H1 (cell line): ENCODE measurements around the gene RAD50. TPM values are rescaled to one million over a fixed set of nuclear protein-coding genes. Genes with fewer than 3 reads are reported as not detected.

ENCODE experiments used
- HDAC2 ChIP-seq, 2 experiments: fragments of 300-600 bp in 1 of 2; sonication (generic) in 1 of 2; IDR thresholded peaks; 2 replicates each; pipeline ENCODE4 v1.6.1; 2011 to 2012; ENCODE audit warnings: low read depth in 2 of 2, low read length in 2 of 2, mild to moderate bottlenecking in 2 of 2, moderate library complexity in 2 of 2, borderline replicate concordance in 1 of 2, inconsistent platforms in 1 of 2
- POU5F1 ChIP-seq: IDR thresholded peaks from 2 replicates; pipeline ENCODE4 v1.6.1; 2011; ENCODE audit warnings: low read depth, mild to moderate bottlenecking, low read length, moderate library complexity
- polyA plus RNA-seq, 7 experiments: library from polyadenylated mRNA; depleted of rRNA in 3 of 7; stranded (reverse) in 5 of 7; unstranded in 2 of 7; fragments of >200 nt in 5 of 7; fragments of 200-250 nt in 2 of 7; gene quantifications; 1 replicate in 5 of 7; 2 replicates in 1 of 7; 4 replicates in 1 of 7; pipeline versions ENCODE4 v1.2.1 to v1.2.3, GENCODE V29; 2011 to 2013; ENCODE audit warnings: missing spikeins in 2 of 7, mixed read lengths in 2 of 7
- total RNA-seq: library from RNA; stranded (reverse); fragmentation: NEBNext Ultra II Directional; extraction: Animal tissue kit (Norgen Biotek cat#: 25700); gene quantifications from 2 replicates; pipeline ENCODE4 v1.2.1, GENCODE V29; 2021

The RAD50 gene
- total and polyA plus RNA-seq, 2 of the 8 experiments (the other 6 are each of a cell fraction or from before 2014, with no cell fraction given), result 10.1 to 39.4 TPM

DNA sequence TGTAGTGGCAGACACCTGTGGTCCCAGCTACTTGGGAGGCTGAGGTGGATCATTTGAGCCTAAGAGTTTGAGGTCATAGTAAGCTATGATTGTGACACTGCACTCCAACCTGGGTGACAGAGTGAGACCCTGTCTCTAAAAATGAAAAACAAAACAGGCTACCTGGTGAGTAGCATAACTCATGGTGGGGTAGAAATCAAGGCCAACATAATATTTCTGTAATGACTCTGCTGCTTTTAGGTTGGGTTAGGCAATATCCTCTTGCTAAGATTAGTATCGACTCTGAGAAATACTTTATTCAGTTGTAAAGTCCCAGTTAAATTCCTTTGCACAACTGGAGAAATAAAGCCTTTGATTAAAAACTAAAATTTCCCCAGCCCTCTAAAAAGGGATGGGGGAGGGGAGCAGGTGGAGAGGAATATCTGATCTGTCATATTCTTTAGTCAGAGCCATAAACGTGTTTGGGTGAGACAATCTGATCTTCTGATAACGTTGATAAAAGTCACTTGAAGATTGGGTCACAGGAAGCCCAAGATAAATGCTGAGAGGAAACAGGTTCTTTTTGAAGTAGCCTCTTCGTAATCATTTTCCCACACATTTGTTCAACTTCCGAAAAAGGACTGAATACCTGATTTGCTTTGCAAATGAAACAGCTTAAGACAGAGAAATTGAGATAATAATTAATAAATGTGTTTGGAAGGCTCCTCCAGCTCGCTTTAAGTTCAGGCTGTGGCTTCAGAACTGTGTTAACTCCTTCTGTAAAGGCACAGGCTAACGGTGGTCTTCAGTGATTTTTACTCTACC is 132.0 kb downstream of the RAD50 start (continued):
- TF ChIP-seq HDAC2 (IDR thresholded peaks at IDR 0.05; ENCODE audit: borderline replicate concordance in 1 of 2, low read depth in 2 of 2, low read length in 2 of 2), result no peak
- TF ChIP-seq POU5F1, result no peak
